ENCODE measurements around the gene MINDY2.

Gene MINDY2

DNA sequence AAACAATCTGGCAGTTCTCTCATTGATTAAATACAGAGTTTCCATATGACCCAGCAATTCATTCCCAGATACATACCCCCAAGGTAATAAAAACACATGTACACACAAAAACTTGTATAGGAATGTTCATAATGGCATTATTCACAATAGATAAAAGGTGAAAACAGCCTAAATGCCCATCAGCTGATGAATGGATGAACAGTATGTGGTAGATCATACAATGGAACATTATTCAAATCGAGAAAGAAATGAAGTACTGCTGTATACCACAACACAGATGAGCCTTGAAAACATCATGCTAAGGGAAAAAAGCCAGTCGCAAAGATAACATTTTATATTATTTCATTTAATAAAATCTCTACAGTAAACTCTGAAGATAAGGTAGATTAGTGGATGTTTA, 91.2 kb downstream of the MINDY2 start:
- ATAC-seq (ENCODE audit: insufficient read depth, low read depth) (no peak), DNase-seq (no peak)
- H3K4me2 ChIP-seq (ENCODE audit: insufficient read depth, low read length), result no peak overlapping the region
- H3K79me2 ChIP-seq (ENCODE audit: insufficient read depth, low read length), result no peaks in the 10 kb centered on the region
- no peak overlapping the region for H3K27ac ChIP-seq (ENCODE audit: low read length)
- H3K4me3 ChIP-seq (ENCODE audit: low read depth in 1 of 2, low read length in 2 of 2), result no peak overlapping the region
- H3K36me3 ChIP-seq (ENCODE audit: insufficient read depth, low read length), result no peaks in the 10 kb centered on the region
- no peaks in the 10 kb centered on the region for H4K20me1 ChIP-seq (ENCODE audit: insufficient read depth, low read length)
- H3K27me3 ChIP-seq (ENCODE audit: insufficient read depth, low read length, poor library complexity), result no peaks in the 10 kb centered on the region
- H3K9me3 ChIP-seq (ENCODE audit: insufficient read depth, low read length, severe bottlenecking), result no peaks in the 10 kb centered on the region
- no peak overlapping the region for H2AFZ ChIP-seq (ENCODE audit: low read depth, low read length)
- H3K4me1 ChIP-seq (ENCODE audit: insufficient read depth, low read length), result no peaks in the 10 kb centered on the region
- no peak for TF ChIP-seq EZH2 (IDR thresholded peaks at IDR 0.05; ENCODE audit: borderline replicate concordance, low read depth, low read length, severe bottlenecking)
- TF ChIP-seq, protein P1, sequence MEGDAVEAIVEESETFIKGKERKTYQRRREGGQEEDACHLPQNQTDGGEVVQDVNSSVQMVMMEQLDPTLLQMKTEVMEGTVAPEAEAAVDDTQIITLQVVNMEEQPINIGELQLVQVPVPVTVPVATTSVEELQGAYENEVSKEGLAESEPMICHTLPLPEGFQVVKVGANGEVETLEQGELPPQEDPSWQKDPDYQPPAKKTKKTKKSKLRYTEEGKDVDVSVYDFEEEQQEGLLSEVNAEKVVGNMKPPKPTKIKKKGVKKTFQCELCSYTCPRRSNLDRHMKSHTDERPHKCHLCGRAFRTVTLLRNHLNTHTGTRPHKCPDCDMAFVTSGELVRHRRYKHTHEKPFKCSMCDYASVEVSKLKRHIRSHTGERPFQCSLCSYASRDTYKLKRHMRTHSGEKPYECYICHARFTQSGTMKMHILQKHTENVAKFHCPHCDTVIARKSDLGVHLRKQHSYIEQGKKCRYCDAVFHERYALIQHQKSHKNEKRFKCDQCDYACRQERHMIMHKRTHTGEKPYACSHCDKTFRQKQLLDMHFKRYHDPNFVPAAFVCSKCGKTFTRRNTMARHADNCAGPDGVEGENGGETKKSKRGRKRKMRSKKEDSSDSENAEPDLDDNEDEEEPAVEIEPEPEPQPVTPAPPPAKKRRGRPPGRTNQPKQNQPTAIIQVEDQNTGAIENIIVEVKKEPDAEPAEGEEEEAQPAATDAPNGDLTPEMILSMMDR (IDR thresholded peaks at IDR 0.05; ENCODE audit: borderline replicate concordance, extremely low read depth, low read length, poor library complexity, severe bottlenecking), result no peak
- no peak overlapping the region for H3K9ac ChIP-seq (ENCODE audit: low read depth, low read length)

DNA sequence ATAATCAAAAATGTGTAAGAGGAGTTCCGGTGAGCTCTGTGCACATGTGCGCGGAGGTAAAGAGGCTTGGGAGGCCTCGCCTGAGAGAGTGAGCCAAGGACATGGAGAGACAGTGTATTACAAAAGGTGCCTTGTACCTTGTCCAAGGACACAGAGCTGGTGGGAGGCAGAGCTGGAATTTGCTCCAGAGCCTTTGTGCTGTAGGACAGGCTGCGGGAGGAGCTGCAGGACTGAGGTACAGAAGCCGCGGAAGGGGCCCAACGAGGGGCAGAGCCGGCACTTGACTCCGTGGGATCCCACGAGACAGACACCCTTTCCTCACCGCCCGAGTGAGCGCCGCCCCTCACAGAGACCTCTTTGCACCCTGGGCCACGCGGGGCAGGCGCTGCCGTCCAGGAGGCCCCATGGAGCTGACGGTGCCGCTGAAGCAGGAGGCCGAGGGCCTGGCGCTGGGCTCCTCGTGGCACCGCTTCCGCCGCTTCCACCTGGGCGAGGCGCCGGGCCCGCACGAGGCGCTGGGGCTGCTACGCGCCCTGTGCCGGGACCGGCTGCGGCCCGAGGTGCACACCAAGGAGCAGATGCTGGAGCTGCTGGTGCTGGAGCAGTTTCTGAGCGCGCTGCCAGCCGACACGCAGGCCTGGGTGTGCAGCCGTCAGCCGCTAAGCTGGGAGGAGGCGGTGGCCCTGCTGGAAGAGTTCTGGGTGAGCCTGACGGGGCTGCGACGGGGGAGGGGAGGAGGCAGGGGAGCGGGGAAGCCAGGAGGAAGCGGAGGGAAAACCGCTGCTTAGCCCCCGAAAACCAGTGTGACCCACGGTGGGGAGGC, 93.7 kb downstream of the MINDY2 start:
- H3K79me2 ChIP-seq (ENCODE audit: insufficient read depth, low read length), result no peaks in the 10 kb centered on the region
- H2AFZ ChIP-seq (ENCODE audit: low read depth, low read length), result no peak overlapping the region
- DNase-seq (no peak), ATAC-seq (ENCODE audit: insufficient read depth, low read depth) (no peak)
- no peaks in the 10 kb centered on the region for H3K27me3 ChIP-seq (ENCODE audit: insufficient read depth, low read length, poor library complexity)
- H3K9ac ChIP-seq (ENCODE audit: low read depth, low read length), result no peak overlapping the region
- H4K20me1 ChIP-seq (ENCODE audit: insufficient read depth, low read length), result no peaks in the 10 kb centered on the region
- H3K9me3 ChIP-seq (ENCODE audit: insufficient read depth, low read length, severe bottlenecking), result no peaks in the 10 kb centered on the region
- H3K27ac ChIP-seq (ENCODE audit: low read length), result no peak overlapping the region
- H3K4me2 ChIP-seq (ENCODE audit: insufficient read depth, low read length), result no peak overlapping the region
- H3K36me3 ChIP-seq (ENCODE audit: insufficient read depth, low read length), result no peaks in the 10 kb centered on the region
- H3K4me3 ChIP-seq (ENCODE audit: low read depth in 1 of 2, low read length in 2 of 2), result no peak overlapping the region
- no peak for TF ChIP-seq EZH2 (IDR thresholded peaks at IDR 0.05; ENCODE audit: borderline replicate concordance, low read depth, low read length, severe bottlenecking)
- TF ChIP-seq, protein P1 (IDR thresholded peaks at IDR 0.05; ENCODE audit: borderline replicate concordance, extremely low read depth, low read length, poor library complexity, severe bottlenecking), result no peak
- H3K4me1 ChIP-seq (ENCODE audit: insufficient read depth, low read length), result no peaks in the 10 kb centered on the region

DNA sequence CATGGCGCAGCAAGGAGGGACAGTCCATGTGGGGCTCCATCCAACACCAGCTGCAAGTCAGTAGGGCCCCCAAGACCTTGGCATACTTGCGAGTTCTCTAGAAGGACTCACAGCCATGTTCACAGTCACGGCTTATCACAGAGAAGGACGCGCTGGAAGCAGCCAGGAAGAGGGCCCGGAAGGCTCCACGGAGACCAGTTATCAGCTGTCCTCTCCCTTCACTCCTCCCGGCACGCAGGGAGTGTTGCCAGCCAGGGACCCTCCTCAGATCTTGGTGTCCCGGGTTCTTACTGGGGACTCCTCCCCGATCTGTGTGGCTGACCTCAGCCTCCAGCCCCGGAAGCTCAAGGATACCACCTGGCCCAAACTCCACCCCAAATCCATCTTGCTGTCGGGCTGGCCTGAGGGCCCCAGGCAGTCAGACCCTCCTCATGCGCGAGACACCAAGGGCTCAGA, 94.4 kb downstream of the MINDY2 start:
- Histone ChIP-seq H4K20me1 (ENCODE audit: insufficient read depth, low read length) (no peaks in the 10 kb centered on the region), H3K4me2 (ENCODE audit: insufficient read depth, low read length) (no peak overlapping the region), H3K9ac (ENCODE audit: low read depth, low read length) (no peak overlapping the region), H3K4me3 (ENCODE audit: low read depth in 1 of 2, low read length in 2 of 2) (no peak overlapping the region), H3K4me1 (ENCODE audit: insufficient read depth, low read length) (no peaks in the 10 kb centered on the region), H3K36me3 (ENCODE audit: insufficient read depth, low read length) (no peaks in the 10 kb centered on the region), H2AFZ (ENCODE audit: low read depth, low read length) (no peak overlapping the region), H3K27me3 (ENCODE audit: insufficient read depth, low read length, poor library complexity) (no peaks in the 10 kb centered on the region), H3K79me2 (ENCODE audit: insufficient read depth, low read length) (no peaks in the 10 kb centered on the region), H3K9me3 (ENCODE audit: insufficient read depth, low read length, severe bottlenecking) (no peaks in the 10 kb centered on the region), H3K27ac (ENCODE audit: low read length) (no peak overlapping the region)
- no peak for DNase-seq
- TF ChIP-seq, protein P1 (IDR thresholded peaks at IDR 0.05; ENCODE audit: borderline replicate concordance, extremely low read depth, low read length, poor library complexity, severe bottlenecking), result no peak
- TF ChIP-seq EZH2 (IDR thresholded peaks at IDR 0.05; ENCODE audit: borderline replicate concordance, low read depth, low read length, severe bottlenecking), result no peak
- ATAC-seq (ENCODE audit: insufficient read depth, low read depth), result no peak
